Right renal pelvis (tissue), 4 donors: ENCODE results near the gene MAGEC1. TPM values are rescaled to one million over a fixed set of nuclear protein-coding genes. Genes with fewer than 3 reads are reported as not detected.

Source experiments
- polyA plus RNA-seq, 4 donors: library from polyadenylated mRNA; unstranded; fragments of 120-200 nt; gene quantifications; one replicate each; pipeline ENCODE4 v1.2.1, GENCODE V29; 2013; ENCODE audit not compliant: insufficient read length in 4 of 4

The MAGEC1 gene
- polyA plus RNA-seq, 4 donors, result not detected

Other genes with a start within 250 kb of the MAGEC1 start
- gene SPANXD, start 205.2 kb upstream of the MAGEC1 start, polyA plus RNA-seq, result under 1 TPM in 1 of 4 donors, not detected in 3; 0.09 TPM
- under 1 TPM in 3 of 4 donors, not detected in 1; 0.15 to 0.45 (median 0.29) TPM for gene MAGEC3, start 65.6 kb upstream of the MAGEC1 start, polyA plus RNA-seq